HG03354 (cell line): ENCODE results near the gene PAX1.

Experiments used
- ATAC-seq: cut with Tn5 transposase; IDR thresholded peaks from one replicate; pipeline ENCODE4 v1.9.1; 2021; ENCODE audit warnings: mild to moderate bottlenecking; ENCODE audit not compliant: unreplicated experiment, poor library complexity, severe bottlenecking

Gene PAX1

GRCh38 chr20:21719592-21720214 is 14.2 kb downstream of the PAX1 start:
- ATAC-seq, result peak; percentile 65

- ATAC-seq, result no peak
These were observed 20.4 kb downstream of the PAX1 start for GRCh38 chr20:21725892-21726291.

GRCh38 chr20:21729316-21729715 is 23.9 kb downstream of the PAX1 start:
- ATAC-seq, result no peak

GRCh38 chr20:21739161-21739560 is 33.7 kb downstream of the PAX1 start:
- ATAC-seq, result no peak

GRCh38 chr20:21739682-21740081 is 34.2 kb downstream of the PAX1 start:
- ATAC-seq, result no peak

GRCh38 chr20:21741266-21741665 is 35.8 kb downstream of the PAX1 start:
- no peak for ATAC-seq

GRCh38 chr20:21762646-21763045 is 57.2 kb downstream of the PAX1 start:
- ATAC-seq, result no peak

GRCh38 chr20:21767200-21767738 is 61.8 kb downstream of the PAX1 start:
- no peak for ATAC-seq

GRCh38 chr20:21767739-21768223 is 62.3 kb downstream of the PAX1 start:
- ATAC-seq, result no peak
